HCT116 (cell line): ENCODE results near the gene VPS35. TPM values are rescaled to one million over a fixed set of nuclear protein-coding genes. Genes with fewer than 3 reads are reported as not detected.

ENCODE experiments used
- ATAC-seq: fragments of 200-7000 bp; cut with Tn5 transposase; 2 replicates; pipeline ENCODE4 v1.9.1; 2020; ENCODE audit warnings: mild to moderate bottlenecking, moderate library complexity
- BruUV-seq: library from RNA; stranded (reverse); fragments of 400-500 nt; replicated peaks from 2 replicates; lab custom pipeline; 2021; lab: Mats Ljungman, UMichigan
- CTCF ChIA-PET: fragments of 300-600 bp; sonication (Branson Sonifier 250); formaldehyde crosslinking; loops from one replicate; lab custom pipeline; 2021; ENCODE audit warnings: antibody characterized with exemption; lab: Charles Lee
- POLR2A ChIA-PET: fragments of 300-600, 350-600 bp; sonication (Branson Sonifier 250); formaldehyde crosslinking; loops from one replicate; lab custom pipeline; 2021; ENCODE audit warnings: antibody characterized with exemption; lab: Charles Lee
- RAD21 ChIA-PET, 2 experiments: fragments of 300-600 bp; sonication (Branson Sonifier 250); formaldehyde crosslinking; loops; one replicate each; lab custom pipeline; 2023; ENCODE audit warnings: low total read pairs in 2 of 2; ENCODE audit not compliant: uncharacterized antibody in 2 of 2, unreplicated experiment in 2 of 2, low non-redundant PET in 1 of 2; lab: Charles Lee
- DNase-seq: peaks from one replicate; pipeline ENCODE4 v3.0.0-alpha.2; 2010; ENCODE audit warnings: low read depth, low spot score
- H2AFZ ChIP-seq: fragments of 200-600 bp; shearing (Covaris generic), sonication (generic); 2 replicates; pipeline ENCODE4 v1.6.1; 2017; ENCODE audit warnings: low read depth, mixed run types, mixed read lengths, antibody characterized with exemption, low read length; ENCODE audit not compliant: poor library complexity, severe bottlenecking
- H3K27ac ChIP-seq: 2 replicates; pipeline ENCODE4 v1.5.1; 2012; ENCODE audit warnings: low read depth, low read length
- H3K27me3 ChIP-seq: fragments of 200-600 bp; sonication (generic); 2 replicates; pipeline ENCODE4 v1.6.1; 2016; ENCODE audit warnings: mixed run types, low read length, mixed read lengths; ENCODE audit not compliant: insufficient read depth
- H3K36me3 ChIP-seq, 2 experiments: fragments of 200-500 bp in 1 of 2; fragments of 200-600 bp in 1 of 2; sonication (Bioruptor generic) in 1 of 2; sonication (generic) in 1 of 2; 2 replicates each; pipeline versions ENCODE4 v1.5.1 to v1.6.1; 2014 to 2016; ENCODE audit warnings: low read length in 2 of 2, inconsistent platforms in 1 of 2, mixed read lengths in 1 of 2, mixed run types in 1 of 2; ENCODE audit not compliant: insufficient read depth in 2 of 2, control insufficient read depth in 1 of 2
- H3K4me1 ChIP-seq, 2 experiments: fragments of 200-600 bp in 1 of 2; sonication (generic) in 1 of 2; 2 replicates each; pipeline versions ENCODE4 v1.5.1 to v1.6.1; 2012 to 2017; ENCODE audit warnings: low read length in 2 of 2, inconsistent platforms in 1 of 2, mild to moderate bottlenecking in 1 of 2, mixed read lengths in 1 of 2, mixed run types in 1 of 2, moderate library complexity in 1 of 2; ENCODE audit not compliant: insufficient read depth in 2 of 2, control insufficient read depth in 1 of 2
- H3K4me2 ChIP-seq: fragments of 200-600 bp; sonication (generic); 2 replicates; pipeline ENCODE4 v1.6.1; 2017; ENCODE audit warnings: mixed run types, low read length, mixed read lengths
- H3K4me3 ChIP-seq, 2 experiments: fragments of 200-600 bp in 1 of 2; sonication (generic) in 1 of 2; replicated peaks in 1 of 2; 2 replicates each; pipeline ENCODE4 v1.5.1; 2011 to 2016; ENCODE audit warnings: low read length in 2 of 2, control low read depth in 1 of 2, low read depth in 1 of 2, mild to moderate bottlenecking in 1 of 2, mixed read lengths in 1 of 2, mixed run types in 1 of 2
- H3K79me2 ChIP-seq: fragments of 200-600 bp; sonication (generic); 2 replicates; pipeline ENCODE4 v1.6.1; 2017; ENCODE audit warnings: mild to moderate bottlenecking, mixed run types, low read length, moderate library complexity, mixed read lengths; ENCODE audit not compliant: insufficient read depth
- H3K9ac ChIP-seq: fragments of 200-600 bp; sonication (generic); 2 replicates; pipeline ENCODE4 v1.6.1; 2016; ENCODE audit warnings: low read length, mixed read lengths
- H3K9me2 ChIP-seq: fragments of 200-600 bp; sonication (generic), shearing (Covaris generic); 2 replicates; pipeline ENCODE4 v1.6.1; 2017; ENCODE audit warnings: mixed run types, mild to moderate bottlenecking, moderate library complexity; ENCODE audit not compliant: insufficient read depth
- H3K9me3 ChIP-seq, 2 experiments: fragments of 200-500 bp in 1 of 2; fragments of 200-600 bp in 1 of 2; sonication (Bioruptor generic) in 1 of 2; sonication (generic) in 1 of 2; 2 replicates each; pipeline ENCODE4 v1.6.1; 2014 to 2017; ENCODE audit warnings: low read length in 2 of 2, mixed read lengths in 2 of 2, inconsistent platforms in 1 of 2, low read depth in 1 of 2, mild to moderate bottlenecking in 1 of 2, mixed run types in 1 of 2, moderate library complexity in 1 of 2; ENCODE audit not compliant: control insufficient read depth in 1 of 2, insufficient read depth in 1 of 2
- H4K20me1 ChIP-seq: fragments of 200-600 bp; sonication (generic), shearing (Covaris generic); 2 replicates; pipeline ENCODE4 v1.6.1; 2017; ENCODE audit warnings: mixed run types, mild to moderate bottlenecking, moderate library complexity; ENCODE audit not compliant: insufficient read depth
- CEBPB ChIP-seq: IDR thresholded peaks from 2 replicates; pipeline ENCODE4 v1.6.1; 2012; ENCODE audit warnings: low read depth
- EZH2 ChIP-seq: fragments of 200-600 bp; sonication (generic); IDR thresholded peaks from 2 replicates; pipeline ENCODE4 v1.6.1; 2017; ENCODE audit warnings: antibody characterized with exemption, mixed run types
- POLR2A ChIP-seq: IDR thresholded peaks from 2 replicates; pipeline ENCODE4 v1.7.0; 2011; ENCODE audit warnings: borderline replicate concordance; ENCODE audit not compliant: insufficient read depth, insufficient read length; ENCODE audit errors: extremely low read depth
- RAD21 ChIP-seq: IDR thresholded peaks from 2 replicates; pipeline ENCODE4 v1.6.1; 2012; ENCODE audit warnings: low read depth, mild to moderate bottlenecking
- TCF7L2 ChIP-seq: IDR thresholded peaks from 2 replicates; pipeline ENCODE4 v1.7.0; 2011; ENCODE audit warnings: borderline replicate concordance, inconsistent platforms; ENCODE audit not compliant: insufficient read depth, insufficient read length; ENCODE audit errors: extremely low read depth
- intact Hi-C: fragments of 100-400 bp; cut with micrococcal nuclease; formaldehyde crosslinking; loops from 2 replicates; pipeline ENCODE4 v1.10.0; 2022
- total RNA-seq: library from RNA; stranded (reverse); gene quantifications from one replicate; pipeline ENCODE4 v1.2.1, GENCODE V29; 2021; ENCODE audit not compliant: unreplicated experiment
- TF ChIP-seq, protein P1 (sequence below), 3 experiments: fragments of 200-600 bp in 1 of 3; sonication (generic) in 1 of 3; IDR thresholded peaks in 2 of 3; conservative IDR thresholded peaks in 1 of 3; 2 replicates each; pipeline ENCODE4 v1.5.1; 2012 to 2017; ENCODE audit warnings: low read depth in 2 of 3, low read length in 2 of 3, antibody characterized with exemption in 1 of 3, borderline replicate concordance in 1 of 3, control low read depth in 1 of 3, mild to moderate bottlenecking in 1 of 3, mixed read lengths in 1 of 3, mixed run types in 1 of 3, moderate library complexity in 1 of 3; ENCODE audit not compliant: insufficient read depth in 1 of 3
- TF ChIP-seq, protein P2 (sequence below): IDR thresholded peaks from 2 replicates; pipeline ENCODE4 v1.6.1; 2012; ENCODE audit warnings: low read depth

Gene VPS35
- total RNA-seq, 1 experiment from 2014 or later, result 115 TPM

DNA sequence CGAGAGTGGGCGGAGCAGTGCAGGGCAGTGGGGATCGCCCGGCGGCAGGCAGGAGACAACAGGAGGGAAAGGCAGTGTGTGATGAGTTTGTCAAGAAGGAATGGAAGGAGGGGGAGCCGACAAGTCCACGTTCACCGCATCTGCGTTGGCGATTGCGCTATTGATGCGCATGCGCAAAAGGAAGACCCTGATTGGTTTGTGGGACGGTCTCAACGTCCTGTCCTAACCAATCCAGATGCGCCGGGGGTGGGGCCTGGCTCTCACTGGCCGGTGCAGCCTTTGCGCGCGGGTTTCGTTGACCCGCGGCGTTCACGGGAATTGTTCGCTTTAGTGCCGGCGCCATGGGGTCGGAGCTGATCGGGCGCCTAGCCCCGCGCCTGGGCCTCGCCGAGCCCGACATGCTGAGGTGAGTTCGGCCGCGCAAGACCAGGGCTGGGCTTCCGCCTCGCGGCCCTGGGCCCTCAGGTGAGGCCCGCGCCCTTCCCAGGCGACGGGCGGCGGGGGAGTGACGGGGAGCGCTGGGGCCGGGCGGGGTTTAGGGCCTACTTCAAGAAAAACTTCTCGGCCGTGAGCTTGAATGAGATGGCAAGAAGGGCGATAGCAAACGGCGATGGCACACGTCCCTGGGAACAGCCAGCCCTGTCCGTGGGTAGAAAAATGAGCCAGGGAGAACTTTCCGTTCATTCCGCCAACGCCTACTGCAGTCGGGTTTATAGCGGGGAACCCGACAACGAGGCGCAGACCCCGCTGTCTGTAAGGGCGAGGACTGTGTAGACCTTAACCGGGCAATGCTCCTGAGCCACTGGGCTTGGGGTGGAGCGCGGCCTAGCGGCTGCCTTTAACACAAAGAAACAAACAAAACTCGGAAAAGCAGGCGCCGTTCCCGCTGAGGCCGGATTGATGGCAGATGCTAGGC lies 645 bp upstream of the VPS35 start, which contains the start of gene ORC6 (continued):
- TF ChIP-seq, protein P1, sequence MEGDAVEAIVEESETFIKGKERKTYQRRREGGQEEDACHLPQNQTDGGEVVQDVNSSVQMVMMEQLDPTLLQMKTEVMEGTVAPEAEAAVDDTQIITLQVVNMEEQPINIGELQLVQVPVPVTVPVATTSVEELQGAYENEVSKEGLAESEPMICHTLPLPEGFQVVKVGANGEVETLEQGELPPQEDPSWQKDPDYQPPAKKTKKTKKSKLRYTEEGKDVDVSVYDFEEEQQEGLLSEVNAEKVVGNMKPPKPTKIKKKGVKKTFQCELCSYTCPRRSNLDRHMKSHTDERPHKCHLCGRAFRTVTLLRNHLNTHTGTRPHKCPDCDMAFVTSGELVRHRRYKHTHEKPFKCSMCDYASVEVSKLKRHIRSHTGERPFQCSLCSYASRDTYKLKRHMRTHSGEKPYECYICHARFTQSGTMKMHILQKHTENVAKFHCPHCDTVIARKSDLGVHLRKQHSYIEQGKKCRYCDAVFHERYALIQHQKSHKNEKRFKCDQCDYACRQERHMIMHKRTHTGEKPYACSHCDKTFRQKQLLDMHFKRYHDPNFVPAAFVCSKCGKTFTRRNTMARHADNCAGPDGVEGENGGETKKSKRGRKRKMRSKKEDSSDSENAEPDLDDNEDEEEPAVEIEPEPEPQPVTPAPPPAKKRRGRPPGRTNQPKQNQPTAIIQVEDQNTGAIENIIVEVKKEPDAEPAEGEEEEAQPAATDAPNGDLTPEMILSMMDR (IDR thresholded peaks at IDR 0.05 in 2 of 3, conservative IDR thresholded peaks at IDR 0.05 in 1 of 3; ENCODE audit: borderline replicate concordance in 1 of 3, insufficient read depth in 1 of 3, low read depth in 2 of 3, low read length in 2 of 3), result peak; percentile 32 to 47 (median 41); a peak in 5 of 6 replicates

DNA sequence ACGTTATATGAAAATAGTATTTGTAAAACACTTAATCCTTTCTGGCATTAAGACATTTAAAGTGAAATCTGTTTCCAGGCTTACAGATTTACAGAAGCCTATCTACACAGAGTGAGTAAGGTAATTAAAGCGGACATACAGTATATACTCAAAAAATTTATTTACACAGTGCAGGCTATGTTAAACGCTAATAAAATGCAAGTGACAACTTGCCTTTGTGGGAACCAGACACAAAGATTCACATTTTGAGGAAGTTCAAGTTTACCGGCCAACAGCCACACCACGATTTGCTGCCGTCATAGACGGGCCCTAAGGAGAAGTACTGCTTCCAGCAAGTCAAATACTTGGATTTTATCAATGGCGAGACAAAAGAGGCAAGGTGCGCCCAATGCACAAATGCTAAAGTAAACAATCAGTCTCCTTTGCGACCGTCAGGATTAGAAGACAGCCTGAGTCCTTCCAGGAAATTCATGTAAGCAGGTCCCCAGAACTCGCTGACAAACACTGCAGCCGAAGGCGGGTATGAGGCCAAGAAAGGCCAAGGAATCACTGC lies 801 bp downstream of the VPS35 start:
- H2AFZ ChIP-seq, result no peak overlapping the region
- H3K4me1 ChIP-seq, result peaks cover 14 to 23% of the 10 kb centered on the region in 2 experiments; a peak in 3 of 4 replicates
- peak overlapping the region; percentile 90 for H3K4me2 ChIP-seq
- ATAC-seq (no peak), DNase-seq (no peak)
- no peaks in the 10 kb centered on the region for H3K9me3 ChIP-seq
- H3K9me2 ChIP-seq, result no peaks in the 10 kb centered on the region
- peaks cover 22% of the 10 kb centered on the region; the same call in 1 of the 2 replicates for H4K20me1 ChIP-seq
- intact Hi-C loops, result no loop called here
- ChIA-PET RAD21 (no interaction called here), CTCF (no interaction called here), POLR2A (no interaction called here)
- H3K9ac ChIP-seq, result peak overlapping the region; percentile 92
- peak overlapping the region; percentile 82 to 95 for H3K4me3 ChIP-seq
- BruUV-seq, result no TSS peak
- peaks cover 13 to 19% of the 10 kb centered on the region in 2 experiments; a peak in 3 of 4 replicates for H3K36me3 ChIP-seq
- H3K27me3 ChIP-seq, result no peaks in the 10 kb centered on the region
- TF ChIP-seq, protein P2, sequence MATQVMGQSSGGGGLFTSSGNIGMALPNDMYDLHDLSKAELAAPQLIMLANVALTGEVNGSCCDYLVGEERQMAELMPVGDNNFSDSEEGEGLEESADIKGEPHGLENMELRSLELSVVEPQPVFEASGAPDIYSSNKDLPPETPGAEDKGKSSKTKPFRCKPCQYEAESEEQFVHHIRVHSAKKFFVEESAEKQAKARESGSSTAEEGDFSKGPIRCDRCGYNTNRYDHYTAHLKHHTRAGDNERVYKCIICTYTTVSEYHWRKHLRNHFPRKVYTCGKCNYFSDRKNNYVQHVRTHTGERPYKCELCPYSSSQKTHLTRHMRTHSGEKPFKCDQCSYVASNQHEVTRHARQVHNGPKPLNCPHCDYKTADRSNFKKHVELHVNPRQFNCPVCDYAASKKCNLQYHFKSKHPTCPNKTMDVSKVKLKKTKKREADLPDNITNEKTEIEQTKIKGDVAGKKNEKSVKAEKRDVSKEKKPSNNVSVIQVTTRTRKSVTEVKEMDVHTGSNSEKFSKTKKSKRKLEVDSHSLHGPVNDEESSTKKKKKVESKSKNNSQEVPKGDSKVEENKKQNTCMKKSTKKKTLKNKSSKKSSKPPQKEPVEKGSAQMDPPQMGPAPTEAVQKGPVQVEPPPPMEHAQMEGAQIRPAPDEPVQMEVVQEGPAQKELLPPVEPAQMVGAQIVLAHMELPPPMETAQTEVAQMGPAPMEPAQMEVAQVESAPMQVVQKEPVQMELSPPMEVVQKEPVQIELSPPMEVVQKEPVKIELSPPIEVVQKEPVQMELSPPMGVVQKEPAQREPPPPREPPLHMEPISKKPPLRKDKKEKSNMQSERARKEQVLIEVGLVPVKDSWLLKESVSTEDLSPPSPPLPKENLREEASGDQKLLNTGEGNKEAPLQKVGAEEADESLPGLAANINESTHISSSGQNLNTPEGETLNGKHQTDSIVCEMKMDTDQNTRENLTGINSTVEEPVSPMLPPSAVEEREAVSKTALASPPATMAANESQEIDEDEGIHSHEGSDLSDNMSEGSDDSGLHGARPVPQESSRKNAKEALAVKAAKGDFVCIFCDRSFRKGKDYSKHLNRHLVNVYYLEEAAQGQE, result no peak
- no peak for TF ChIP-seq TCF7L2
- TF ChIP-seq POLR2A, result no peak
- TF ChIP-seq, protein P1 (IDR thresholded peaks at IDR 0.05 in 2 of 3, conservative IDR thresholded peaks at IDR 0.05 in 1 of 3; ENCODE audit: borderline replicate concordance in 1 of 3, insufficient read depth in 1 of 3, low read depth in 2 of 3, low read length in 2 of 3), result no peak; a peak in 1 of 6 replicates
- no peak for TF ChIP-seq EZH2
- TF ChIP-seq RAD21, result no peak
- TF ChIP-seq CEBPB, result no peak
- H3K79me2 ChIP-seq, result peaks cover 91% of the 10 kb centered on the region
- H3K27ac ChIP-seq, result peak overlapping the region; percentile 93
